HG03342 (cell line): ENCODE data around the gene SHMT2.

ENCODE experiments used
- ATAC-seq: cut with Tn5 transposase; IDR thresholded peaks from one replicate; pipeline ENCODE4 v1.9.1; 2021; ENCODE audit warnings: mild to moderate bottlenecking, moderate library complexity; ENCODE audit not compliant: unreplicated experiment

The SHMT2 gene

DNA sequence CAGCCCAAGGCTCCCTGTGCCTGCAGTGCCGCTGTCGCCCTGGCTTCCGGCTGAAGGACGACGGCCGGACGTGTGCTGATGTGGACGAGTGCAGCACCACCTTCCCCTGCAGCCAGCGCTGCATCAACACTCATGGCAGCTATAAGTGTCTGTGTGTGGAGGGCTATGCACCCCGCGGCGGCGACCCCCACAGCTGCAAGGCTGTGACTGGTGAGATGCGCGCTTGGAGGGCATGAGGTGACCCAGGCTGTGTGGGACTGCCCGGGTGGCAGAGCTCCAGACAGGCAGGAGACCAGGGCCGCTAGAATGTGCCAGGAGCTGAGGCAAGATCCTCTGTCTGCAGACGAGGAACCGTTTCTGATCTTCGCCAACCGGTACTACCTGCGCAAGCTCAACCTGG is 32.6 kb upstream of the SHMT2 start:
- no peak for ATAC-seq

- ATAC-seq: no peak
Observed at GRCh38 chr12:57198329-57198728, 31.2 kb upstream of the SHMT2 start.

GRCh38 chr12:57199191-57199590 is 30.3 kb upstream of the SHMT2 start:
- ATAC-seq: no peak

GRCh38 chr12:57200497-57200896 is 29.0 kb upstream of the SHMT2 start:
- ATAC-seq: no peak

DNA sequence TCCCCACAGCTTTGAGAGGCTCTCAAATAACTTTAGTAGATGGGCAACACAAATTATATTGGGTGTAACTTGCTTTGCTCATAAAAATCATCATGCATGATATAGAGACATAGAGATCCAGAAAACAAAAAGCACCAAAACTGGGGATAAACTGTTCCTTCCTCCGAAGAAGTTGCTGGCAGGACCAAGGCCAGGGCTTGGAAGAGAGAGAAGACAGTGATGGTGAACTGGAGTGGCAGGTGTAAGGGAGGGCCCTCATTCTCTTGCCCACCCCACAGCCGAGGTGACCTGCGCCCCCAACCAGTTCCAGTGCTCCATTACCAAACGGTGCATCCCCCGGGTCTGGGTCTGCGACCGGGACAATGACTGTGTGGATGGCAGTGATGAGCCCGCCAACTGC is 28.3 kb upstream of the SHMT2 start:
- ATAC-seq: no peak

DNA sequence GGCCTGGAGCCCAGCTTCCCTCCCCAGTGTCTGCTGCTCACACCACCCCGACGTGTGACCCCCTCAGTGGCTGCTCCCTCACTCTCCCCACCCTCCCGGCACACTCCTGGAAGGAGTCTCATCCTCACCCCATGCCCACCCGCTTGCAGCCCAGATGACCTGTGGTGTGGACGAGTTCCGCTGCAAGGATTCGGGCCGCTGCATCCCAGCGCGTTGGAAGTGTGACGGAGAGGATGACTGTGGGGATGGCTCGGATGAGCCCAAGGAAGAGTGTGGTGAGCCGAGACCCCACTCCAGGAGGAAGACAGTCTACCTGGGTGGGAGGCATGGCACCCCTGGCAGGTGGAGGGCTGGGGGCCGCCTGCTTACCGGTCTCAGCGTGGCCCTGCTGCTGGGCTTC is 27.9 kb upstream of the SHMT2 start:
- no peak for ATAC-seq

DNA sequence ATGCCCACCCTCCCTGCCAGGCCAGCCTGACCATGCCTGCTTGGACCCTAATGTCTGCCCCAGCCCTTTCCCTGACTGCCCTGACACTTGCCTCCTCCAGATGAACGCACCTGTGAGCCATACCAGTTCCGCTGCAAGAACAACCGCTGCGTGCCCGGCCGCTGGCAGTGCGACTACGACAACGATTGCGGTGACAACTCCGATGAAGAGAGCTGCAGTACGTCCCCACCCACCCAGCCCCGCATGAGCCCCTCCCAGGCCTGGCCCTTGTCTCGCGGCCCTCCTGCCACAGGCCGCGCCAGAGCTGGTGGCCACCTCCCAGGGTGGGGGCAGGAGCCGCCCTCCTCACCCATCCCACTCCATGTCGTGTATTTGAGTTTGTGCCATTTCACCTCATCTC is 27.2 kb upstream of the SHMT2 start:
- no peak for ATAC-seq

GRCh38 chr12:57203201-57203600 is 26.3 kb upstream of the SHMT2 start:
- no peak for ATAC-seq

DNA sequence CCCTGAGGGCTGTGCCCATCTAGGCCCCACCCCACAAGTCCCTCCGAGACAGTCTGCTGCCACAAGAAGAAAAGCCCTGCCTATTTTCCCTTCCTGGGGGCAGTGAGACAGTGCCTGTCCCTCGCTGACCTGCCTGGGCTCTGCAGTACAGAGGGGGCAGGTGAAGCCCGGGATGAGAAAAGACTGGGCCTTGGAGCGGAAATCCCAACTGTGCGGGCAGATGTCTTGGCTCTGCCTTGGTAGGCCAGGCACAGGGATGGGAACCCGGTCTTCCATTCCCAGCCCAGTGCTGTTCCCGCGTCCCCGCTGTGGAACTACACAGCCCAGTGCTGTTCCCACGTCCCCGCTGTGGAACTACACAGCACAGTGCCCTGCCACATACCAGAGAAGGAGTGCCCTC is 25.7 kb upstream of the SHMT2 start:
- no peak for ATAC-seq

DNA sequence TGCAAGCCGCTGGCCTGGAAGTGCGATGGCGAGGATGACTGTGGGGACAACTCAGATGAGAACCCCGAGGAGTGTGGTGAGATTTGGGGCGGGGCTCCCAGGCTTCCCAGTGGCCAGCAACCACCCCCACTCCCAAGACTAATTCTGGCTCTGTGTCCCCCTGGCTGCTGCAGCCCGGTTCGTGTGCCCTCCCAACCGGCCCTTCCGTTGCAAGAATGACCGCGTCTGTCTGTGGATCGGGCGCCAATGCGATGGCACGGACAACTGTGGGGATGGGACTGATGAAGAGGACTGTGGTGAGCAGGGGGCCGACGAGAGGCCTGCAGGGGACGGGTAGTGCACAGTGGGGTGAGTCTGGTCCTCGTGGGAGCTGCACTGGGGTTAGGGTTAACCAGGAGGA is 25.1 kb upstream of the SHMT2 start:
- ATAC-seq: no peak

GRCh38 chr12:57205186-57205585 is 24.3 kb upstream of the SHMT2 start:
- ATAC-seq: no peak

DNA sequence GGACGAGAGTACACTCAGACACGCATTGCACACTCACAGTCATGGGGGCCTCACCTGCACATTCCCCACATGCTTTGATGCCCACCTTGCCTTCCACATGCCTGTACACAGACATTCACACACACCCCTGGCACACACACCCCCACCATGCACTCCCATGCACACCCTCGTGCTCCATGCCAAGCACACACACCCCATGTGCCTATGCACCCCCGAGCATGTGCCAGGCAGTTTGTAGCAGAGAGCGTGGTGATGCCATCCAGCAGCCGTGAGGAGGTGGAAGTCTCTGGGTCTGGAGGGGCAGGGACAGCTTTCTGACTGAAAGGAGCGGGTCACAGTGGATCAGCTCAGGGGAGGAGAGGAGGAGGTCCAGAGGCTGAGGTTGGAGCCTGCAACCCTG is 23.6 kb upstream of the SHMT2 start:
- no peak for ATAC-seq

DNA sequence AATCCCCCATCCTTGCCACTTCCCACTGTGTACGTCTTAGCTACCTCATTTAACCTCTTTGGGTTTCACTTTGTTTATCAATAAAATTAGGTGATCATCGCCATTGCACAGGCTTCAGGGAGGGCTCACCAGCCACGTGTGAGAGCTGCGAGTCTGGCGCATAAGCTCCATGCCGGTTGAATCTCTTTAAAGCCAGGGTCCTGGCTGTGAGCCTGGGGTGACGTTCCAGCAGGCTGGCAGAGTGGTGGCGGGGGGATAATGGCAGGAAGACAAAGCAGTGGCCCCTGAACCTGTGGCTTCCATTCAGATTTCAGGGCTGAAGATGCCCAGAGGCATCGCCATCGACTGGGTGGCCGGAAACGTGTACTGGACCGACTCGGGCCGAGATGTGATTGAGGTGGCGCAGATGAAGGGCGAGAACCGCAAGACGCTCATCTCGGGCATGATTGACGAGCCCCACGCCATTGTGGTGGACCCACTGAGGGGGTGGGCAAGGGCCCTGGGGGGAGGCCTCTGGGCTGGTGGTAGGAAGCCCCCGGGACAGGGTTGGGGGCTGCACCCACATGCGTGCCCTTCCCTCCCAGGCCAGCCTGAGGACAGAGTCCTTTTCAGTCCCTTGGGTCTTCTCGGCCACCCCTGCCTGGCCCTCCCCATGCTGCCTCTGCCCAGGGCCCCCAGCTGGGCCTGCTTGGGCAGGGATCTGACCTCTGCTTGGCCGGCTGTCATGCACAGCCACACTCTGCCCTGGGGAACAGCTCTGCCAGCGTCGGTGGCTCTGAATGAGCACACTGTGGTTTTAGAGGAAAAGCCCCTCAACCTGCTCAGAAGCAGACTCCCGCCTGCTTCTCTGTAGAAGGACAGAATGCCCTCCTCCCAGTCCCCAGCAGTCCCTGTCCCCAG is 21.5 kb upstream of the SHMT2 start:
- no peak for ATAC-seq

DNA sequence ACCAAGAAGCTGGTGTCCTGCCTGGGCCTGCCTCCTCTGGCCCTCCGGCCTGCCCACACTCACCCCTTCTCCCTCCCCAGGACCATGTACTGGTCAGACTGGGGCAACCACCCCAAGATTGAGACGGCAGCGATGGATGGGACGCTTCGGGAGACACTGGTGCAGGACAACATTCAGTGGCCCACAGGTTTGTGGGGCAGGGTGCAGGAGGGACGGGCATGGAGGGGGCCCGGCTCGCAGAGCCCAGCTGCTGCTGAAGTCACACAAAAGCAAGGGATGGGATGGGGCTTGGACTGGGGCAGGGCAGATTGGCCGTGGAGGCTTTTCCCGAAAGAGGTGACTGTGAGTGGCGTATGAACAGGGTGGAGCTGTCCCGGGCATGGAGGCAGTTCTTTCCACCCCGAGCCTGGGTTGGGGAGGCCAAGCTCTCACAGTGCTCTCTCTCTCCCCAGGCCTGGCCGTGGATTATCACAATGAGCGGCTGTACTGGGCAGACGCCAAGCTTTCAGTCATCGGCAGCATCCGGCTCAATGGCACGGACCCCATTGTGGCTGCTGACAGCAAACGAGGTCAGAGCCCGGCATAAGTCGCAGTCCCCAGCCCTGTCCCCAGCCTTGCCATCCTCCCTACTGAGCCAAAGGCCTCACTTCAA is 20.8 kb upstream of the SHMT2 start:
- no peak for ATAC-seq

DNA sequence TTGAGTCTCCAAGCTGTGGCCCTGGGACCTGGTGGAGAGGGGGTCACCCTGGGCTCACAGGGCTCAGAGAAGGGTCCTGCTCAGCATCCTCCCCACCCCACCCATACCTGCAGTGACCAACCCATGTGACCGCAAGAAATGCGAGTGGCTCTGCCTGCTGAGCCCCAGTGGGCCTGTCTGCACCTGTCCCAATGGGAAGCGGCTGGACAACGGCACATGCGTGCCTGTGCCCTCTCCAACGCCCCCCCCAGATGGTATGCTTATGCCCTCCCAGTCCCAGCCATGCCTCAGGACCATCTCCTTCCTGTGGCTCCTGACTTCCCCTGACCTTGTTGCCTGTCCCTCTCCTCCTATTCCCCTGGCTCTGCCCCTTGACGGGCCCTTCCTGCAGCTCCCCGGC is 19.6 kb upstream of the SHMT2 start:
- ATAC-seq: no peak

- no peak for ATAC-seq
Observed at GRCh38 chr12:57210461-57210860, 19.1 kb upstream of the SHMT2 start.

DNA sequence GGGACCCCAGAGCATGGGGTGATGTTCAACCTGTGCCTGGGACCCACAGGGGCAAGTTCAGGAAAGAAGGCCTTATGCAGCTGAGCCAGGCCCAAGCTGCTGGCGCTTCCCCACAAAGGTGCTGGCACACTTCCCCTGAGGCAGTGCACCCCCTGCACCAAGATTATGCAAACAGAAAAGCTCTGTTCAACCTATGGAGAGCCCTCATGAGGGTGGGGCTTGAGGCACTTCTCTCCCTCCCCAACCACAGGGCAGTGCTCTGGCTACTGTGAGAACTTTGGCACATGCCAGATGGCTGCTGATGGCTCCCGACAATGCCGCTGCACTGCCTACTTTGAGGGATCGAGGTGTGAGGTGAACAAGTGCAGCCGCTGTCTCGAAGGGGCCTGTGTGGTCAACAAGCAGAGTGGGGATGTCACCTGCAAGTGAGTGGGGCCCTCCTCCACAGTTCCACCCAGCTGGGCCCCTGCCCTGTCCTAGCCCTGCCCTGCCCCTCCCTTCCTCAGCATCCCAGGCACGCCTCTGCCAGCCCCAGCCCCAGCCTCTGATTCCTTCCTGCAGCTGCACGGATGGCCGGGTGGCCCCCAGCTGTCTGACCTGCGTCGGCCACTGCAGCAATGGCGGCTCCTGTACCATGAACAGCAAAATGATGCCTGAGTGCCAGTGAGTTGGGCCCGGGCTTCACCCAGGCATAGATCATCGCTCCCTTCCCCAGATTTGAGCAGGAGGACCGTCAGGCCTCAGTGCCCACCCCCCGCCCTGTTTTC is 18.4 kb upstream of the SHMT2 start:
- no peak for ATAC-seq

- ATAC-seq: no peak
Observed at GRCh38 chr12:57211791-57212700, 17.5 kb upstream of the SHMT2 start.

DNA sequence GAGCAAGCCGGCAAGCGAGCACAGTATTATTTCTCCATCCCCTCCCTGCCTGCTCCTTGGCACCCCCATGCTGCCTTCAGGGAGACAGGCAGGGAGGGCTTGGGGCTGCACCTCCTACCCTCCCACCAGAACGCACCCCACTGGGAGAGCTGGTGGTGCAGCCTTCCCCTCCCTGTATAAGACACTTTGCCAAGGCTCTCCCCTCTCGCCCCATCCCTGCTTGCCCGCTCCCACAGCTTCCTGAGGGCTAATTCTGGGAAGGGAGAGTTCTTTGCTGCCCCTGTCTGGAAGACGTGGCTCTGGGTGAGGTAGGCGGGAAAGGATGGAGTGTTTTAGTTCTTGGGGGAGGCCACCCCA is 16.8 kb upstream of the SHMT2 start:
- ATAC-seq: no peak

DNA sequence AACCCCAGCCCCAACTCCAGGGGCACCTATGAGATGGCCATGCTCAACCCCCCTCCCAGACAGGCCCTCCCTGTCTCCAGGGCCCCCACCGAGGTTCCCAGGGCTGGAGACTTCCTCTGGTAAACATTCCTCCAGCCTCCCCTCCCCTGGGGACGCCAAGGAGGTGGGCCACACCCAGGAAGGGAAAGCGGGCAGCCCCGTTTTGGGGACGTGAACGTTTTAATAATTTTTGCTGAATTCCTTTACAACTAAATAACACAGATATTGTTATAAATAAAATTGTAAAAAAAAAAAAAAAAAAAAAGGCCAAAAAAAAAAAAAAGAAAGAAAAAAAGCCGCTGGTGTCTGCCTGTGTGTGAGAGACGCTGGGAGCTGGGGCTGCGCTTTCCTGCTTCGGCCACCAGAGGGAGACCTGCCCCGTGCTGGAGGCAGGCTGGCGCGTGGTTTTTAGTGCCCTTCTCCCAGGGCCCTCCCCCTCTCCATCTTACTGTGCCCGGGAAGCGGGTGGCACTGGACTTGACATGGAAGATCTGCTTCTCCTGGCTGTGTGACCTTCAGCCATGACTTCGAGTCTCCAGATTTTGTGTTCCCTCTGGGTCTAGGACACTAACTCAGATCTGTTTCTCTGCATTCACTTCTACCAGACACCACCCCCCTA is 16.3 kb upstream of the SHMT2 start:
- peak; percentile 57 for ATAC-seq
